GM19238 (cell line): Measurements from ENCODE around the gene CSRP1.
"Not testable (repeated sequence)": the region's sequence is repeated elsewhere in the genome, so short reads cannot be mapped to it uniquely, and the experiment has no call there.

Experiments
- DNase-seq: peaks from one replicate; pipeline ENCODE4 v3.0.0; 2011; ENCODE audit warnings: low spot score; ENCODE audit not compliant: insufficient read length

CSRP1 gene

DNA sequence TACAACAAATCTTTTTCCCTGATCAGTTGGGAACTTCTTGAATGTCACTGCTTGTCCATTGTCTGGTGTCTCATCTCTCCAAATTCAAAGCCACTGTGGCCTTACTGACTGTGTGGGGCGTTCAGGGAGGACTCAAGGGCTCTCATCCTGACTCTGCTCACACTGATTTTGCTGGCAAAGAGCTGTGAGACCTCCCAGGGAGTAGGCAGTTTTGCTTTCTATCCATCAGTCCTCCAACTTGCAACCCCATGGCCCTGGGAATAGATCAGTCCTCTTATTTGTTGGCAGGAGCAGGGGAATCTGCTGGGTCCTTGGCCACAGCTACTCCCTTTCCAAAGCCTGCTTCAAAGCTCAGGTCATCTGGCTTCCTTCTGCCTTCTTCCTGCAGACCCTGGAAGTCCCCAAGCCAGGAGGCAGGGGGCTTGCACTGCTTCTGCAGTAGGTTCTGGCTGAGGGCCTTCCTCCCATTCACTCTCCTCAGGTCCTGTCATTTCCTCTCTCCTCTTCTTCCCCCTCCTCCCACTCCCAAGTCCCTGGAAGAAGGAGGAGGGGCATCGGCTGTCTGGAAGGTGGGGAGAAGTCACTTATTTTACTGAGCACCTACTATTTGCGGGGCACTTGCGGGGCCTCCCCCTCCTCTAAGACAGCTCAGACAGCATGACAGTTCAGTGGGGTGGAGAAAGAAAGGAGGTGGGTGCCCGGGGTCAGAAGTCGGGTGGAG lies 31.1 kb upstream of the CSRP1 start:
- DNase-seq, result no peak

DNA sequence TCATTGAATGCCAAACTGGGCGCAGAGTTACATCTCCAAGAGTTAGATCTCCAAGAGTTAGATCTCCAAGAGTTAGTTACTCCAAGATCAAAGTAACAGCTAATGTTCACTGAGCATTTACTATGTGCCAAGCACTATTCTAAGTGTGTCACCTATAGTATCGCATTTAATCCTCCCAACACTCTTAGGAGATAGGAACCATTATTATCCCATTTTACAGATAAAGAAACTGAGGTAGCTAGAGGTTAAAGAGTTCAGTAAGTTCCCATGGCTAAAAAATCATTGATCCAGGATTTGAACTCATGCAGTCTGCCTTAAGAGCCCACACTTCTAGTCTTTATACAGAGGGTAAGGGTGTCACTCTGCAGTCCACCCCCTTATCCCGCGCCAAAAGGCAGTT lies 30.5 kb upstream of the CSRP1 start:
- DNase-seq, result no peak

DNA sequence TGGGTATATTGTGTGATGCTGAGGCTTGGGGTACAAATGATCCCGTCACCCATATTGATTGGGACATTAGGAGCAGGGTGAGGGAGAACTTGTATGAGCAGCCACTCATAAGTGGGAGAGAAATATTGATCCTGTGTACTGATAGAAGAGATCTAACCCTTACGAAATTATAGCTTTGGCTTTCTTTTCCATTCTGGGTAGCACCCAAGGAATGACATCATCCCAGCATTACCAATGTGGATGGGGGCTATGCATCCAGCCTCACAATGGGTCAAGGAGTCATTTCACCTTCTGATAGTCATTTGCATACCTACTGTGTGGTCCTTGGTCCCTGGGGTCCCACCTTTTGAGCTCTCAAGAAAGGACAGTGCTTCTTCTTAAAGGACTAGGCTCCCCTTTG lies 30.1 kb upstream of the CSRP1 start:
- no peak for DNase-seq

DNA sequence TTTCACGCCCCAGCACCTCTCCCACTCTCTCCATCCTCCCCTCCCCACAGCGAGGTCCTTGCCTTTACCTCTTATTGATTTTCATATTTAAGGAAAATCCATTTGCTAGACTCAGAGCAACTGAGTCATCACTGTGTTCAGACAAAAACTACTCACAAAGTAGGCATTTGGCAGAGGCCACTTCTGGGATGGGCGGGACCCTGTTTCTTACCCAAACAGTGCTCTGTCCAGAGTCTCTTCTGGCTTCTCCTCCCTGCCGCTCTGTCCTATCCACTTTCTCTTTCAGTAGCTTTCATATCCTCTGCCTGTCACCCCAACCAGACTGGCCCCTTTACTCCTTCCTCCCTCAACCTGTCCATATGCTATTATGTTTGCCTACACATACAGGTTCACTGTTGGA lies 29.6 kb upstream of the CSRP1 start:
- no peak for DNase-seq

DNA sequence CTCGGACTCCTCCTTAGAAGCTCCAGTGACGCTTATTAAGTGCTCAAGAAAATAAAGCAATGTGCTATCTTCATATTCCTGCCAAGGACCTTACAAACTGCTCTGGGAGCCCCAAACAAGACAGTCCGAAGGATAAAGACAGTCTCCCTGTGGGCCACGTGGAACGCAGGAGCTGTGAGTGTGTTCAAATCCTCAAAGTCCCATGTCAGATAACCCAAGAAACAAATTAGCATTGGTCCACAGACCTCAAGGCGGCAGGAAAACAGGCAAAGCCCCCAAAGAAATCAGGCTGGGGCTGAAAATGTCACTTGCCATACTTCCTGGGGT lies 29.0 kb upstream of the CSRP1 start:
- no peak for DNase-seq

DNA sequence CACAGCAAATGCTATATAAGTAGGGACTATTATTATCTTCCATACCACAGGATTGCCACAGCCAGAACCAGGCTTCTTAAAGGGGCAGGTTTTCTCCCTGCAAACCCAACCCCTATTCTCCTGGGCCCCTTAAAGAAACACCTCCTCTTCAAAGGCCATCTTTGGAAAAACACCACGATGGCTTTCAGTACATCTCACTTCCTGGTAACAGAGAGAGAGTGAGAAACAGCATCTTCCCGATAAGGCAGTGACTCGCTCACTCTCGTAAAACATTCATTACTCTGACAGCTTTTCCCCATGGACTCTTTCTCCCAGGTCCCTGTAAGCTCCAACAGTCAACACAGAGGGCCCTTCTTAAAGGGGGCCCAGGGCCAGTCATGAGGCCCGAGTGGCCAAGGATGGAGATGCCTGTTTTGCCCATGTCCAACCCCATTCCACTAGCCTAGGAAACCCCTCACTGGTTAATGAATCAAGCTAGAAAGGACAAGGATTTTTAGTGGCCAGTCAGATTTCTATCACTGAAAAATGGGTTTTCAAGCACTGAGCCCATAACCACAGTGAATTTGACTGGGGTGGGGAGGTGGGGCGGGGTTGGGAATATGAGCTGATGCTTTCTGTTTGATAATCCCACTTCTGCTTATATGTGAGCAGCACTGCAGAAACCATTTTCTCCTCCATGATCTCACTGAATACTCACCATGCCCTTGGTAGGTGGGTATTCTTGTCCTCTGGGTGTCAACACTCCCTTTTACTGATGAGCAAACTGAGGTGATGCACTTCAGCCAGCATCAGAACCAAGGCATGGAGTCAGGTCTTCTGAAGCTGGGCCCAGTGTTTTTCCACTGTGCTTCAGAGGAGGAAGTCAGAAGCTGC lies 28.4 kb upstream of the CSRP1 start:
- no peak for DNase-seq

DNA sequence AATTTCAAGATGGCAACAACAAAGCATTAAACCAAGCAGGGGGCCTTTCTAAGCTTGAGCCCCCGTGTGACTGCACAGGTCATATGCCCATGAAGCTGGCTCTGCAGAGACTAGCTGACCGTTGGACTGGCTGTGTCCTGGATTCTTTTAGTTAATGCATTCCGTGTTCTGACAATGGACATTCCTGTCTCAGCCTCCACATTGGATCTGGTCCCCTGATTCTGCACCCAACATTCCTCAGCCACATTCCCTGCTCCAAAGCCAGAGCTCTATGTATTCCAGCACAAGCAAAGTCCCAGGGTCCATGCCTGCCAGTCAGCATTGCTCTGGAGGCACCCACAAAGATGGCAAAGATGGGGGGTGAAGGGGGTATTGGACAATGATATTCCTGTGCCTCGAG lies 26.9 kb upstream of the CSRP1 start:
- DNase-seq, result no peak

DNA sequence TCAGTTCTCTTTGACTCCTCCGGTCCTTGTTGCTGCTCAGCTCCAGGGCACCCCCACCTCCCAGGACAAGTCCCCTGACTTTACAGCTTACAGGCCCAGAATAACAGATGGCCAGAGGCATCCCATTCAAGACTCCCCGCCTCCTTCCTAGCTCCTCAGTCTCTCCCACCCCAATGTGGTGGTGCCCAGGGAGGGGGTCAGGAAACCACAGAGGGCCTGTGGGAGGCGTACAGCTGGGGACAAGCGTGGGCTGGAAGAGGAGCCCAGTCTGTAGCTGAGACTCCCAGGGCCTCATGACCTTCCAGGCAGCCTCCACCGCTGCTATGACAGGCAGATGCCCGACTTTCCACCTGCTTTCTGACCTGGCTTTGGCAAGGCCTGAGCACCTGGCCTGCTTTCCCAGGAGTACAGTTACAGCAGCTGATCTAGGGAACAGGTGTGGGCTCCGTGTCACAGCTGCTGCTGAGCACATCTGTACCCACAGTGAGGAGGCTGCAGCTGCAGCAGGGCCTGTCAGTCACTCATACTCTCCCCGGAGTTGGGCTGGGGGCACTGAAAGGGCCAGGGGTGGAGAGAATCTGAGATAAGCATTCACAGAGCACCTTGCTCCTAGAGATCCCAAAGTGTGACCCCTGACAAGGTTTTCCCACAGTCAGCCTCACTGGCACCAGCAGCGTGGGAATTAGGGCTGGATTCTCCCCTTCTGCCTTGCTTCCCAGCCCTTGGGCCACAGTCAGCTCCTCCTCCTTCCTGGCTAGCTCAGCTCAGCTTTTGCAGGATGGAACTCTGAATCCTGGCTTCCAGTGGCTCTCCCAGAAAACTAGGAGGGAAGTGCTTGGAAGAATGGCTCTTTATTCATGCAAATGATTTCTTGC lies 24.9 kb upstream of the CSRP1 start:
- no peak for DNase-seq

DNA sequence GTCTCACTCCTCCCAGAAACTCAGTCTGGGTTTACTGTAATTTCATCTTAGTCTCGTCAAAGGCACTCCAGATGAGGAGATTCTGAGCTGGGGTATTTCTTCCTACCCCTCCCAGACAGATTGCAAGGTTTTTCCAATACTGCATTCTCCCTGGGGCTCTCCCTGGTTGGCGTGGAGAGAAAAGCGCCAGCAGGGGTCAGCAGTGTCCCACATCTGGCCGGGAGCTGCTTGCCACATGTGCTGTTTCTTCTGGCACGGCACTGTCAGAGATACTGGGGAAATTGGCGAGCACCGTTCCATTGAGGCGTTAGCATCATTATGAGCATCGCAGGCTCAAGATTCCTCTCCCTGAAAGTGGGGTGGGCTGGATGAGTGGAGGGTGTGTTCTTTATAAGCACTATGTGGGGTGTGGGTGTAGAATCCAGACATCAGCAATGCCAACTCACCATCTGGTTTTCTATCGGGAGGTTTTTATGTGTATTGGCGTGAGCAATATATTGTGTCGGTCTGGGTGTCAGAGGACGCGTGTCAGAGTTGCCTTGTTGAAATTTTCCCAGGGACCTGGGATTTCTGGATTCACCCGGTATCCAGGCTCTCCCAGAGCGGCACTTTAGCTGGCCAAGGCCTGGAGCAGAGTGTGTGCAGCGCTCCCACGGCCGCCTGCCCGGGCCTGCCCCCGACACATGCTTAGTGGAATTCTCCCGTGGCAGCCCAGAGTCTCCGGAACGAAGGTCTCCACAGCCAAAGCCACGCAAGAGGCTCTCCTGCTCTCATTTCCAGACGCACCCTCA lies 24.0 kb upstream of the CSRP1 start:
- peak; percentile 42 for DNase-seq

DNA sequence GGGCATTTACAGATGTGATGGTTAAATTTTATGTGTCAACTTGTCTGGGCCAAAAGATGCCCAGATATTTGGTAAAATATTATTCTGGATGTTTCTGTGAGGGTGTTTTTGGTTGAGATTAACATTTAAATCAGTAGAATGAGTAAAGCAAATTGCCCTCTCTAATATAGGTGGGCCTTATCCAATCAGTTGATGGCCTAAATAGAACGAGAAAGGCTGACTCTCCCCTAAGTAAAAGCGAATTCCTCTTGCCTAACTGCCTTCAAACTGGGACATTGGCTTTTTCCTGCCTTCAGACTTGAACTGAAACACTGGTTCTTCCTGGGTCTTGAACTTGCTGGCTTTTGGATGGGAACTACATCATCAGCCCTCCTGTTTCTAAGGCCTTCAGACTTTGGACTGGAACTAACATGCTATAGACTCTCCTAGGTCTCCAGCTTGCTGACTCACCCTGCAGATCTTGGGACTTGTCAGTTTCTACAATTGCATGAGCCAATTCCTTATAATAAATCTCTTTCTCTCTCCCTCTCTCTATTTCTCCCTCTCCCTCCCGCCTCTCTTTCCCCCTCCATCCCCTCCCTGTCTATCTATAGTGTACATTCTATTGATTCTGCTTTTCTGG lies 21.8 kb upstream of the CSRP1 start:
- no peak for DNase-seq

DNA sequence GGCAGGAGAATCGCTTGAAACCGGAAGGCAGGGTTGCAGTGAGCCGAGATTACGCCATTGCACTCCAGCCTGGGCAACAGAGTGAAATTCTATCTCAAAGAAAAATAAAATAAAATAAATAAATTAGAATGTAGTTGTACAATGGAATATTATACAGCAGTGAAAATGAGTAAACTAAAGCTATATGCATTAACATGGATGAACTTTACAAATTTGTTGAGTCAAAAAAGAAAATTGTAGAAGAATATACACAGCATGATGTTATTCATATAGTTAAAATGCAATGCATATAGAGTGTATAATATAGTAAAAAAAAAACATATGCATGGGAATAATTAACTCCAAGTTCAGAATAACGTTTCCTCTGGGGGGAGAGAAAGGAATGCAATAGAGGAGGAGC lies 21.0 kb upstream of the CSRP1 start:
- DNase-seq, result no peak

DNA sequence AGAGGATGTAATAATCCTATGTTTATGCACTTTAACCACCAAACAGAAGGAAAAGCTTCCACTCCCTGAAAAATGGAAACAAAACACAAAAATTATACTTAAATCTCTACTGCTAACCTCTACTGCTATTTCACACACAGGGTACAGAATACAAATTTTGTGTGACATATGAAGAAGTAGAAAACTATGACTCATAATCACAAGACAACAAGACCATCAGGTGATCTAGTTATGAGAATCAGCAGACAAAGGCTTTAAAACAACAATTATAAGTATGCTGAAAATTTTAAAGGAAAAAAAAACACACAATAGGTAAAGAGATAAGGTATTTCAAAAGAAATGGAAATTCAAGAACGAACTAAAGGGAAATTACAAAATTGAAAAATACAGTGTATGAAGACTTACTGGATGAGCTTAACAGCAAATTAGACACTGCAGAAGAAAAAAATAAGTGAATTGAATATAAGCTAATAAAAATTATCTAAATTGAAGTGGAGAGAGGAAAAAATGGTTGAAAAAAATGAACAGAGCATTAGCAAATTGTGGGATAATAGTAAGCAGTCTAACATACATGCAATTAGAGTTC lies 18.4 kb upstream of the CSRP1 start:
- DNase-seq, result no peak

DNA sequence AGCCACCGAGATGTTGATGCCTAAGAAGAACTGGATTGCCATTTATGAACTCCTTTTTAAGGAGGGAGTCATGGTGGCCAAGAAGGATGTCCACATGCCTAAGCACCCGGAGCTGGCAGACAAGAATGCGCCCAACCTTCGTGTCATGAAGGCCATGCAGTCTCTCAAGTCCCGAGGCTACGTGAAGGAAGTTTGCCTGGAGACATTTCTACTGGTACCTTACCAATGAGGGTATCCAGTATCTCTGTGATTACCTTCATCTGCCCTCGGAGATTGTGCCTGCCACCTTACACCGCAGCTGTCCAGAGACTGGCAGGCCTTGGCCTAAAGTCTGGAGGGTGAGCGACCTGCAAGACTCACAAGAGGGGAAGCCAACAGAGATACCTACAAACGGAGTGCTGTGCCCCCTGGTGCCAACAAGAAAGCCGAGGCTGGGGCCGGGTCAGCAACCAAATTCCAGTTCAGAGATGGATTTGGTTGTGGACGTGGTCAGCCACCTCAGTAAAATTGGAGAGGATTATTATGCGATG lies 13.2 kb upstream of the CSRP1 start:
- not testable (repeated sequence) for DNase-seq

DNA sequence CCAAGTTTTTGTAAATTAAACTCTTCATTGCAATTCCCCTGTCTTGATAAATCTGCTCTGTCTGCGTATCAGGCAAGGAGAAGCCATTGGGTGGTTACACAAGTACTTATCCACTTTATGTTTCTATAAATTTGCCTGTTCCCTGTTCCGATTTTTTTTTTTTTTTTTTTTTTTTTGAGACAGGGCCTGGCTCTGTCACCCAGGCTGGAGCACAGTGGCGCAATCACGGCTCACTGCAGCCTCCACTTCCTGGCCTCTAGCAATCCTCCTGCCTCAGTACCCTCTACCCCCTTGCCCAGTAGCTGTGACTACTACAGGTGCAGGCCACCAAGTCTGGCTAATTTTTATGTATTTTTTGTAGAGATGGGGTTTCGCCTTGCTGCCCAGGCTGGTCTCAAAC lies 11.1 kb upstream of the CSRP1 start:
- DNase-seq, result no peak

DNA sequence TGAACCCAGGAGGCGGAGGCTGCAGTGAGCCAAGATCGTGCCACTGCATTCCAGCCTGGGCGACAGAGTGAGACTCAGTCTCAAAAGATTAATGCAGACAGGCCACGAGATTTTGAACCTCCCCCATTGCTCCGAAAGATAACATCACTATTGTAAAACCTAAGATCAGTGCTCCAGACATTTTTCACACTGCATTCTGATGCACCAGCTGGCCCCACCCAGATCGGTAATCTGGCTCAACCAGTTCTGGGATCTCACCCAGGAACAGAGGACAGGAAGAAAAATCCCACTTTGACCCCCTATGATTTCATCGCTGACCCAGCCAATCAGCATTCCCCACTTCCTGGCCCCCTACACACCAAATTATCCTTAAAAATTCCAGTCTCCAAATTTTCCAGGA lies 10.7 kb upstream of the CSRP1 start:
- no peak for DNase-seq

DNA sequence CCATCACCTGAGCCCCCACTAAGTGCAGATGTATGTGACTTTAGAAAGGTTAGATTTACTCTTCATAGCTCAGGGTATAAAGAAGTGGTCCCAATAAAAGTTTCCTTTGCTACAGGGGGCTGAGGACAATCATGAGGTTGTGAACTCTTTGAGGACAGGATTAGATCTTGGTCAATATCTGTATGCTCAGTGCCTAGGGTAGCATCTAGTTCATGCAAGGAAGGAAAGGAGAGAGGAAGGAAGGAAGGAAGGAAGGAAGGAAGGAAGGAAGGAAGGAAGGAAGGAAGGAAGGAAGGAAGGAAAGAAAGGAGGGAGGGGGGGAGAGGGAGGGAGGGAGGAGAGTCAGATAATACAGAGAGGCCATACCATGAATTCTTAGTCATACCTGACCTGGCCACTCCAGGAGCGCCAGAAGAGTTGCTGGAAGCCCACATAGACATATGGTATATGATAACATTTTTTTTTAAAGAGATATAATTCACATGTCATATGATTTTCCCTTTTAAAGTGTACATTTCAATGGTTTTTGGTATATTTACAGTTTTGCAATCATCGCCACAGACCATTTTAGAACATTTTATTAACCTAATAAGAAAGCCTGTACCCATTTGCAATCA lies 9.7 kb upstream of the CSRP1 start:
- no peak for DNase-seq

DNA sequence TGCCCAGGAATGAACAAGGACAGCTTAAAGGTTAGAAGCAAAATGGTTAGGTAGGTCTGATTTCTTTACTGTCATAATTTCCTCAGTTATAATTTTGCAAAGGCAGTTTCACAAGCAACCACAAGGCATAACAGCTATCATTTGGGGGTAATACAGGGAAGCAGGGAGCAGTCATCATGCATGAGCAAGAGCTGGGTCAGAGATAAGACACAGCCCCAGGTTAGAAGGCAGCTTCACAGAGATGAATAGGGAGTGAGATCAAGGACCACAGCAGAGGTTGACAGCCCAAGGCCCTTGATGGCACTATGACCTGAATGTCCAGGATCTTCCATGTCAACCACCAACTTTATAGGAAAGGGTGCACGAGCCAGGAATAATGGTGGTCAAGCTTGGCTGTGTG lies 9.0 kb upstream of the CSRP1 start:
- DNase-seq, result no peak

DNA sequence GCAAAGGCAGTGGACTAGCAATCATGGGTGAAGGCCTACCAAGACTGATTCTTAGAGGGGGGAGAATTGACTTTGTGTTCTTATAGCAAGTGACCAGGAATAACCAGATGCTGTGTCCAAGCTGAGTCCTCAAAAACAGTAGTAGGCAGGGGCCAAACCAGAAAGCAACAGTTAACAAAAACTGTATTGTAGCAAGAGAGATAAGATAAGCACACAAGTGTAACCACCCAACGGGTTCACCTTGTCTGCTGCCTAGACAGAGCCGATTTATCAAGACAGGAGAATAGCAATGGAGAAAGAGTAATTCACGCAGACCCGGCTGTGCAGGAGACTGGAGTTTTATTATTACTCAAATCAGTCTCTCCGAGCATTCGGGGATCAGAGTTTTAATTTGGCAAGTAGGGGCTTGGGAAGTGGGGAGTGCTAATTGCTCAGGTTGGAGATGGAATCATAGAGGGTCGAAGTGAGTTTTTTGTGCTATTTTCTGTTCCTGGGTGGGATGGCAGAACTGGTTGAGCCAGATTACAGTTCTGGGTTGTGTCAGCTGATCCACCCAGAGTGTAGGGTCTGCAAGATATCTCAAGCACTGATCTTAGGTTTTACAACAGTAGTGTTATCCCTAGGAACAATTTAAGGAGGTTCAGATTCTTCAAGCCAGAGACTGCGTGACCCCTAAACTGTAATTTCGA lies 8.3 kb upstream of the CSRP1 start:
- DNase-seq, result no peak

DNA sequence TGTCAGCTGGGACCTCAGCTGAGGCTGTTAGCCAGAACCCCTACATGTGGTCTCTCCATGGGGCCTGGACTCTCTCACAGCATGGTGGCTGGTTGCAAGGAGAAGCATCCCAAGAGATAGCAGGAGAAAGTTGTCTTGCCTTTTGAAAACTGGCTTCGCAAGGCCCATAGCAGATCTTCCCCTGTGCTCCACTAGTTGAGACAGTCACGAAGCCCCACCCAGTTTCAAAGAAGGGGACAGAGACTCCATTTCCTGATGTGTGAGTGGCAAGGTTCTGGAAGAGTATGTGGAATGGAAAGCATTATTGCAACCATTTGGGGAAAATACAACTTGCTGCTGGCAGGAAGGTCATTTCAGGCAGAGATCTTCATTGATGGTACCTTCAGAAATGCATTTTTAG lies 7.5 kb upstream of the CSRP1 start:
- no peak for DNase-seq
